Measurements from ENCODE around the gene CERS3.

Gene CERS3

GRCh38 chr15:100570735-100571313, 42.1 kb upstream of the CERS3 start:
- TF ChIP-seq CTCF (IDR thresholded peaks at IDR 0.05; ENCODE audit: poor library complexity, severe bottlenecking) = no peak
- ATAC-seq (ENCODE audit: low read depth) (no peak), DNase-seq (ENCODE audit: low spot score) (no peak)
- Histone ChIP-seq H3K27me3 (ENCODE audit: insufficient read depth, poor library complexity, severe bottlenecking) (no peaks in the 10 kb centered on the region), H3K36me3 (ENCODE audit: low read depth) (peaks cover 56% of the 10 kb centered on the region), H3K4me3 (ENCODE audit: severe bottlenecking) (no peak overlapping the region), H3K27ac (ENCODE audit: poor library complexity, severe bottlenecking) (no peak overlapping the region), H3K4me1 (ENCODE audit: insufficient read depth, poor library complexity, severe bottlenecking) (no peaks in the 10 kb centered on the region), H3K9me3 (ENCODE audit: severe bottlenecking) (no peaks in the 10 kb centered on the region)

- Histone ChIP-seq H3K27ac (ENCODE audit: poor library complexity, severe bottlenecking) (no peak overlapping the region), H3K36me3 (ENCODE audit: low read depth) (peaks cover 56% of the 10 kb centered on the region), H3K4me3 (ENCODE audit: severe bottlenecking) (no peak overlapping the region), H3K9me3 (ENCODE audit: severe bottlenecking) (no peaks in the 10 kb centered on the region), H3K27me3 (ENCODE audit: insufficient read depth, poor library complexity, severe bottlenecking) (no peaks in the 10 kb centered on the region), H3K4me1 (ENCODE audit: insufficient read depth, poor library complexity, severe bottlenecking) (no peaks in the 10 kb centered on the region)
- DNase-seq (ENCODE audit: low spot score) = no peak
- 0 out of 3 replicates have a peak, but pooled peaks have one; percentile 29 for ATAC-seq (ENCODE audit: low read depth)
- TF ChIP-seq CTCF (IDR thresholded peaks at IDR 0.05; ENCODE audit: poor library complexity, severe bottlenecking) = no peak
These were observed 41.5 kb upstream of the CERS3 start for GRCh38 chr15:100570275-100570674.

- Histone ChIP-seq H3K27me3 (ENCODE audit: insufficient read depth, poor library complexity, severe bottlenecking) (no peaks in the 10 kb centered on the region), H3K4me1 (ENCODE audit: insufficient read depth, poor library complexity, severe bottlenecking) (no peaks in the 10 kb centered on the region), H3K4me3 (ENCODE audit: severe bottlenecking) (no peak overlapping the region), H3K36me3 (ENCODE audit: low read depth) (peaks cover 51% of the 10 kb centered on the region), H3K9me3 (ENCODE audit: severe bottlenecking) (no peaks in the 10 kb centered on the region), H3K27ac (ENCODE audit: poor library complexity, severe bottlenecking) (no peak overlapping the region)
- TF ChIP-seq CTCF (IDR thresholded peaks at IDR 0.05; ENCODE audit: poor library complexity, severe bottlenecking) = no peak
- ATAC-seq (ENCODE audit: low read depth) = no peak
- DNase-seq (ENCODE audit: low spot score) = no peak
These were observed 40.6 kb upstream of the CERS3 start for GRCh38 chr15:100569391-100569790.

- Histone ChIP-seq H3K4me1 (ENCODE audit: insufficient read depth, poor library complexity, severe bottlenecking) (no peaks in the 10 kb centered on the region), H3K27me3 (ENCODE audit: insufficient read depth, poor library complexity, severe bottlenecking) (no peaks in the 10 kb centered on the region), H3K27ac (ENCODE audit: poor library complexity, severe bottlenecking) (no peak overlapping the region), H3K9me3 (ENCODE audit: severe bottlenecking) (no peaks in the 10 kb centered on the region), H3K36me3 (ENCODE audit: low read depth) (peaks cover 27% of the 10 kb centered on the region), H3K4me3 (ENCODE audit: severe bottlenecking) (no peak overlapping the region)
- TF ChIP-seq CTCF (IDR thresholded peaks at IDR 0.05; ENCODE audit: poor library complexity, severe bottlenecking) = no peak
- ATAC-seq (ENCODE audit: low read depth) (no peak), DNase-seq (ENCODE audit: low spot score) (no peak)
These were observed 38.3 kb upstream of the CERS3 start for GRCh38 chr15:100566850-100567628.

- Histone ChIP-seq H3K36me3 (ENCODE audit: low read depth) (peaks cover 13% of the 10 kb centered on the region; the same call in 1 of the 2 replicates), H3K4me1 (ENCODE audit: insufficient read depth, poor library complexity, severe bottlenecking) (no peaks in the 10 kb centered on the region), H3K9me3 (ENCODE audit: severe bottlenecking) (no peaks in the 10 kb centered on the region), H3K4me3 (ENCODE audit: severe bottlenecking) (no peak overlapping the region), H3K27ac (ENCODE audit: poor library complexity, severe bottlenecking) (no peak overlapping the region), H3K27me3 (ENCODE audit: insufficient read depth, poor library complexity, severe bottlenecking) (no peaks in the 10 kb centered on the region)
- DNase-seq (ENCODE audit: low spot score) (no peak), ATAC-seq (ENCODE audit: low read depth) (peak; percentile 62)
- TF ChIP-seq CTCF (IDR thresholded peaks at IDR 0.05; ENCODE audit: poor library complexity, severe bottlenecking) = no peak
These were observed 36.8 kb upstream of the CERS3 start for GRCh38 chr15:100565591-100565990.

Measured in RWPE2 (cell line).